CD14-positive monocyte (primary cell): ENCODE results near the gene MYO1D. TPM values are rescaled to one million over a fixed set of nuclear protein-coding genes. Genes with fewer than 3 reads are reported as not detected.

Experiments
- DNase-seq, 3 donors: peaks; one replicate each; pipeline ENCODE4 v3.0.0-alpha.2; 2011 to 2022
- H2AFZ ChIP-seq: 2 replicates; pipeline ENCODE4 v1.6.0; 2012; ENCODE audit warnings: mild to moderate bottlenecking, low read depth, low read length, inconsistent platforms; ENCODE audit not compliant: insufficient read depth, poor library complexity, severe bottlenecking
- H3K27ac ChIP-seq, 2 donors: 1 replicate in 1 of 2; 2 replicates in 1 of 2; pipeline ENCODE4 v1.5.1; 2012 to 2013; ENCODE audit warnings: low read length in 2 of 2, control low read depth in 1 of 2, inconsistent platforms in 1 of 2, low read depth in 1 of 2, mild to moderate bottlenecking in 1 of 2
- H3K27me3 ChIP-seq, 2 donors: one replicate each; pipeline versions ENCODE4 v1.6.0 to v1.6.1; 2011 to 2013; ENCODE audit warnings: low read length in 2 of 2; ENCODE audit not compliant: control insufficient read depth in 2 of 2, insufficient read depth in 2 of 2
- H3K36me3 ChIP-seq, 2 donors: replicated peaks in 1 of 2; 1 replicate in 1 of 2; 2 replicates in 1 of 2; pipeline versions ENCODE4 v1.5.1 to v1.6.1; 2012 to 2013; ENCODE audit warnings: low read length in 2 of 2, control low read depth in 1 of 2, inconsistent platforms in 1 of 2, mild to moderate bottlenecking in 1 of 2; ENCODE audit not compliant: insufficient read depth in 2 of 2, control insufficient read depth in 1 of 2
- H3K4me1 ChIP-seq, 2 donors: 1 replicate in 1 of 2; 2 replicates in 1 of 2; pipeline versions ENCODE4 v1.5.1 to v1.6.1; 2012 to 2013; ENCODE audit warnings: low read length in 2 of 2, control low read depth in 1 of 2, inconsistent platforms in 1 of 2, mild to moderate bottlenecking in 1 of 2, moderate library complexity in 1 of 2; ENCODE audit not compliant: insufficient read depth in 2 of 2, control insufficient read depth in 1 of 2
- H3K4me2 ChIP-seq: replicated peaks from 2 replicates; pipeline ENCODE3; 2012; ENCODE audit warnings: low read length, moderate library complexity, mild to moderate bottlenecking; ENCODE audit not compliant: poor library complexity, severe bottlenecking; ENCODE audit errors: extremely low read depth
- H3K4me3 ChIP-seq, 3 experiments: fragments of 200-600 bp in 1 of 3; sonication (generic) in 1 of 3; replicated peaks in 1 of 3; 1 replicate in 2 of 3; 2 replicates in 1 of 3; pipeline ENCODE4 v1.5.1; 2011 to 2013; ENCODE audit warnings: low read length in 3 of 3, mild to moderate bottlenecking in 3 of 3, control low read depth in 2 of 3, low read depth in 2 of 3, inconsistent platforms in 1 of 3, moderate library complexity in 1 of 3
- H3K79me2 ChIP-seq: 2 replicates; pipeline ENCODE4 v1.6.0; 2012; ENCODE audit warnings: mild to moderate bottlenecking, control low read depth, inconsistent platforms, low read length, moderate library complexity; ENCODE audit not compliant: insufficient read depth
- H3K9ac ChIP-seq: 2 replicates; pipeline ENCODE4 v1.6.0; 2017; ENCODE audit warnings: low read length, mild to moderate bottlenecking; ENCODE audit not compliant: insufficient read depth, poor library complexity, severe bottlenecking
- H3K9me3 ChIP-seq, 2 donors: replicated peaks in 1 of 2; 1 replicate in 1 of 2; 2 replicates in 1 of 2; pipeline versions ENCODE4 v1.5.1 to v1.6.1; 2012 to 2013; ENCODE audit warnings: low read length in 2 of 2, control low read depth in 1 of 2; ENCODE audit not compliant: control insufficient read depth in 1 of 2, insufficient read depth in 1 of 2
- H4K20me1 ChIP-seq: 2 replicates; pipeline ENCODE4 v1.6.0; 2012; ENCODE audit warnings: mild to moderate bottlenecking, low read length, control low read depth, moderate library complexity; ENCODE audit not compliant: insufficient read depth
- H3K27ac Mint-ChIP-seq, 7 donors: one replicate each; pipeline ENCODE4 v1.8.0; 2020; ENCODE audit warnings: mild to moderate bottlenecking in 7 of 7, mixed read lengths in 7 of 7, moderate library complexity in 6 of 7, inconsistent platforms in 2 of 7
- H3K27me3 Mint-ChIP-seq, 3 donors: one replicate each; pipeline ENCODE4 v1.8.0; 2021 to 2022; ENCODE audit warnings: low read depth in 3 of 3, mild to moderate bottlenecking in 3 of 3, mixed read lengths in 3 of 3, moderate library complexity in 3 of 3, inconsistent platforms in 1 of 3
- H3K36me3 Mint-ChIP-seq, 2 donors: one replicate each; pipeline ENCODE4 v1.8.0; 2020; ENCODE audit warnings: mixed read lengths in 2 of 2, inconsistent platforms in 1 of 2, mild to moderate bottlenecking in 1 of 2
- H3K4me1 Mint-ChIP-seq: one replicate; pipeline ENCODE4 v1.8.0; 2020; ENCODE audit warnings: mild to moderate bottlenecking, mixed read lengths
- H3K4me3 Mint-ChIP-seq, 2 donors: one replicate each; pipeline ENCODE4 v1.8.0; 2020; ENCODE audit warnings: mild to moderate bottlenecking in 2 of 2, mixed read lengths in 2 of 2, moderate library complexity in 1 of 2
- H3K9me3 Mint-ChIP-seq, 7 donors: one replicate each; pipeline ENCODE4 v1.8.0; 2020 to 2022; ENCODE audit warnings: mixed read lengths in 7 of 7, mild to moderate bottlenecking in 6 of 7, moderate library complexity in 6 of 7, inconsistent platforms in 2 of 7
- CTCF ChIP-seq: fragments of 200-600 bp; IDR thresholded peaks from one replicate; pipeline ENCODE4 v1.8.0; 2022; ENCODE audit warnings: antibody characterized with exemption, mild to moderate bottlenecking
- WGBS: methylation state at CpG from one replicate; pipeline ENCODE4 v1.1.5; 2013; ENCODE audit warnings: missing lambda C conversion rate; ENCODE audit not compliant: insufficient coverage; 5-methylcytosine and 5-hydroxymethylcytosine counted together
- intact Hi-C, 2 donors: fragments of 100-400 bp; cut with micrococcal nuclease; formaldehyde crosslinking; loops; one replicate each; pipeline versions ENCODE4 v1.15.0 to v1.15.1; 2023
- polyA plus RNA-seq, 3 donors: library from polyadenylated mRNA; depleted of rRNA in 1 of 3; unstranded in 2 of 3; stranded (reverse) in 1 of 3; fragments of 300-500 nt in 2 of 3; fragments of >200 nt in 1 of 3; fragmentation: Illumina TruSeq in 2 of 3; gene quantifications; 1 replicate in 2 of 3; 2 replicates in 1 of 3; pipeline ENCODE4 v1.2.3, GENCODE V29; 2012 to 2021

Gene MYO1D
- polyA plus RNA-seq, 3 donors: 0.22 to 0.39 (median 0.26) TPM

- Histone ChIP-seq H3K27ac (no peak overlapping the region), H3K9ac (no peak overlapping the region), H3K4me3 (no peak overlapping the region), H3K36me3 (no peaks in the 10 kb centered on the region), H3K9me3 (peaks cover 0 to 7% of the 10 kb centered on the region in 2 donors), H3K4me2 (no peak overlapping the region), H3K4me1 (peaks cover 15 to 20% of the 10 kb centered on the region in 2 donors), H3K27me3 (peaks cover 40 to 47% of the 10 kb centered on the region in 2 donors), H4K20me1 (no peaks in the 10 kb centered on the region), H2AFZ (no peak overlapping the region), H3K79me2 (no peaks in the 10 kb centered on the region)
- peak overlapping the region in 1 of 2 donors; percentile 26 for H3K4me3 Mint-ChIP-seq
- peaks cover 0 to 11% (median 2%) of the 10 kb centered on the region in 7 donors for H3K9me3 Mint-ChIP-seq
- WGBS: 53% methylated on average over 4 of the region's 5 CpGs
- peak; percentile 47 to 75 (median 65) for DNase-seq
- peaks cover 22% of the 10 kb centered on the region for H3K4me1 Mint-ChIP-seq
- intact Hi-C loops: no loop called here
- peaks cover 34 to 49% (median 43%) of the 10 kb centered on the region in 3 donors for H3K27me3 Mint-ChIP-seq
- peaks cover 0 to 4% of the 10 kb centered on the region in 2 donors for H3K36me3 Mint-ChIP-seq
- peak overlapping the region in 4 of 7 donors; percentile 8 to 60 (median 52) for H3K27ac Mint-ChIP-seq
- TF ChIP-seq CTCF: no peak
These were observed 5.2 kb downstream of the MYO1D start for GRCh38 chr17:32871746-32872145.

- TF ChIP-seq CTCF: no peak
- Histone ChIP-seq H3K9me3 (peaks cover 0 to 4% of the 10 kb centered on the region in 2 donors), H3K4me3 (no peak overlapping the region), H3K79me2 (no peaks in the 10 kb centered on the region), H3K27ac (no peak overlapping the region), H2AFZ (no peak overlapping the region), H3K36me3 (no peaks in the 10 kb centered on the region), H3K4me1 (peaks cover 12% of the 10 kb centered on the region in 2 donors), H3K27me3 (peaks cover 35 to 44% of the 10 kb centered on the region in 2 donors), H3K9ac (no peak overlapping the region), H4K20me1 (no peaks in the 10 kb centered on the region), H3K4me2 (no peak overlapping the region)
- Mint-ChIP-seq H3K27ac (no peak overlapping the region), H3K27me3 (peaks cover 28 to 42% (median 38%) of the 10 kb centered on the region in 3 donors), H3K9me3 (peaks cover 0 to 8% (median 2%) of the 10 kb centered on the region in 7 donors), H3K4me3 (peak overlapping the region in 1 of 2 donors; percentile 47), H3K4me1 (peaks cover 18% of the 10 kb centered on the region), H3K36me3 (peaks cover 0 to 2% of the 10 kb centered on the region in 2 donors)
- DNase-seq: no peak
- WGBS: no CpG with 5 or more reads among the region's 1 CpG
- intact Hi-C loops: no loop called here
These were observed 6.0 kb downstream of the MYO1D start for GRCh38 chr17:32870969-32871368.
